MCF 10A (cell line): Measurements from ENCODE around the gene AIRE. TPM values are rescaled to one million over a fixed set of nuclear protein-coding genes. Genes with fewer than 3 reads are reported as not detected.

Source experiments
- BruUV-seq: library from RNA; stranded (reverse); fragments of 400-500 nt; replicated peaks from 2 replicates; lab custom pipeline; 2021; lab: Mats Ljungman, UMichigan
- CTCF ChIA-PET: fragments of 300-600 bp; sonication (Branson Sonifier 250); formaldehyde crosslinking; extraction: SDS; loops from one replicate; lab custom pipeline; 2021; ENCODE audit warnings: antibody characterized with exemption, inconsistent platforms; lab: Yijun Ruan, JAX
- POLR2A ChIA-PET: fragments of 300-600, 350-650 bp; sonication (Branson Sonifier 250); formaldehyde crosslinking; extraction: SDS; loops from one replicate; lab custom pipeline; 2020; ENCODE audit warnings: antibody characterized with exemption, inconsistent platforms; lab: Yijun Ruan, JAX
- DNase-seq: peaks from one replicate; pipeline ENCODE4 v3.0.0-alpha.2; 2018; ENCODE audit not compliant: unreplicated experiment
- H3K27ac Mint-ChIP-seq: one replicate; pipeline ENCODE4 v1.8.0; 2022; ENCODE audit warnings: mild to moderate bottlenecking, low read depth, mixed read lengths; ENCODE audit not compliant: unreplicated experiment
- H3K27me3 Mint-ChIP-seq: one replicate; pipeline ENCODE4 v1.8.0; 2022; ENCODE audit warnings: mixed read lengths; ENCODE audit not compliant: insufficient read depth, unreplicated experiment
- H3K36me3 Mint-ChIP-seq: one replicate; pipeline ENCODE4 v1.8.0; 2022; ENCODE audit warnings: mild to moderate bottlenecking, moderate library complexity, mixed read lengths; ENCODE audit not compliant: insufficient read depth, unreplicated experiment
- H3K4me1 Mint-ChIP-seq: one replicate; pipeline ENCODE4 v1.8.0; 2022; ENCODE audit warnings: mixed read lengths; ENCODE audit not compliant: insufficient read depth, unreplicated experiment
- H3K4me3 Mint-ChIP-seq: one replicate; pipeline ENCODE4 v1.8.0; 2022; ENCODE audit warnings: mild to moderate bottlenecking, moderate library complexity, mixed read lengths; ENCODE audit not compliant: unreplicated experiment
- H3K9me3 Mint-ChIP-seq: one replicate; pipeline ENCODE4 v1.8.0; 2022; ENCODE audit warnings: mixed read lengths; ENCODE audit not compliant: unreplicated experiment
- CTCF ChIP-seq: fragments of 200-600 bp; IDR thresholded peaks from one replicate; pipeline ENCODE4 v1.8.0; 2022; ENCODE audit warnings: antibody characterized with exemption, mild to moderate bottlenecking; ENCODE audit not compliant: unreplicated experiment
- intact Hi-C: fragments of 100-400 bp; cut with micrococcal nuclease; formaldehyde crosslinking; loops from 2 replicates; pipeline ENCODE4 v1.14.1; 2022
- total RNA-seq: library from RNA; stranded (reverse); gene quantifications from 2 replicates; pipeline ENCODE4 v1.2.3, GENCODE V29; 2022

The AIRE gene
- total RNA-seq, 1 experiment from 2014 or later: not detected

GRCh38 chr21:44261675-44262295 is 23.9 kb upstream of the AIRE start, which contains the start of gene DNMT3L:
DNMT3L (minus strand) TSS chr21:44261897; CDS start chr21:44261259, 638 bp downstream.
- ChIA-PET CTCF (no interaction called here), POLR2A (no interaction called here)
- H3K27ac Mint-ChIP-seq: no peak within 1 kb of the TSS
- no TSS peak for BruUV-seq
- no peak for DNase-seq
- intact Hi-C loops: no loop called here
- no peaks in the 10 kb centered on the region for H3K9me3 Mint-ChIP-seq
- H3K4me1 Mint-ChIP-seq: peaks cover 10% of the 10 kb centered on the region
- H3K4me3 Mint-ChIP-seq: no peak within 1 kb of the TSS
- H3K27me3 Mint-ChIP-seq: peaks cover 28% of the 10 kb centered on the region
- no peaks in the 10 kb centered on the region for H3K36me3 Mint-ChIP-seq
- no peak for TF ChIP-seq CTCF

- H3K27me3 Mint-ChIP-seq: peaks cover 28% of the 10 kb centered on the region
- BruUV-seq: no TSS peak
- no peak overlapping the region for H3K4me3 Mint-ChIP-seq
- TF ChIP-seq CTCF: no peak
- ChIA-PET POLR2A (no interaction called here), CTCF (no interaction called here)
- DNase-seq: no peak
- H3K36me3 Mint-ChIP-seq: no peaks in the 10 kb centered on the region
- H3K9me3 Mint-ChIP-seq: no peaks in the 10 kb centered on the region
- intact Hi-C loops: no loop called here
- peaks cover 10% of the 10 kb centered on the region for H3K4me1 Mint-ChIP-seq
- H3K27ac Mint-ChIP-seq: no peak overlapping the region
Measured at GRCh38 chr21:44262338-44263056, 23.2 kb upstream of the AIRE start.

- POLR2A ChIA-PET: no interaction called here
- no peak for TF ChIP-seq CTCF
- no peak for DNase-seq
- no TSS peak for BruUV-seq
- Mint-ChIP-seq H3K36me3 (no peaks in the 10 kb centered on the region), H3K4me1 (peaks cover 10% of the 10 kb centered on the region), H3K27me3 (peaks cover 28% of the 10 kb centered on the region), H3K27ac (no peak overlapping the region), H3K9me3 (no peaks in the 10 kb centered on the region), H3K4me3 (no peak overlapping the region)
- intact Hi-C loops: no loop called here
- CTCF ChIA-PET: no interaction called here
Measured at GRCh38 chr21:44263221-44263760, 22.4 kb upstream of the AIRE start.

GRCh38 chr21:44263768-44264167 is 21.9 kb upstream of the AIRE start:
- Mint-ChIP-seq H3K4me1 (peaks cover 8% of the 10 kb centered on the region), H3K36me3 (no peaks in the 10 kb centered on the region), H3K4me3 (no peak overlapping the region), H3K9me3 (no peaks in the 10 kb centered on the region), H3K27me3 (peaks cover 25% of the 10 kb centered on the region), H3K27ac (no peak overlapping the region)
- no TSS peak for BruUV-seq
- no peak for TF ChIP-seq CTCF
- intact Hi-C loops: no loop called here
- no peak for DNase-seq
- ChIA-PET CTCF (interaction anchor here (0.7 kb wide), 1 partner anchor 37 kb away, joined by 3 read pairs; no protein-coding TSS in a partner anchor), POLR2A (no interaction called here)
